KMS-11 (cell line): Measurements from ENCODE around the gene KITLG.

ENCODE experiments used
- H2AFZ ChIP-seq: fragments of 200-600 bp; sonication (generic); 2 replicates; pipeline ENCODE4 v1.6.1; 2016; ENCODE audit warnings: antibody characterized with exemption, mixed run types, low read depth
- H3K27ac ChIP-seq: fragments of 200-600 bp; sonication (generic); 2 replicates; pipeline ENCODE4 v1.6.1; 2016; ENCODE audit warnings: mild to moderate bottlenecking, mixed run types
- H3K27me3 ChIP-seq: fragments of 200-600 bp; sonication (generic); 2 replicates; pipeline ENCODE4 v1.6.1; 2017; ENCODE audit warnings: mild to moderate bottlenecking, low read depth, mixed run types, moderate library complexity; ENCODE audit not compliant: insufficient read depth
- H3K36me3 ChIP-seq: fragments of 200-600 bp; sonication (generic); 2 replicates; pipeline ENCODE4 v1.6.1; 2017; ENCODE audit warnings: mild to moderate bottlenecking, mixed run types; ENCODE audit not compliant: insufficient read depth
- H3K4me1 ChIP-seq: fragments of 200-600 bp; sonication (generic); 2 replicates; pipeline ENCODE4 v1.6.1; 2016; ENCODE audit warnings: mild to moderate bottlenecking, low read depth, mixed run types; ENCODE audit not compliant: poor library complexity, severe bottlenecking
- H3K4me2 ChIP-seq: fragments of 200-600 bp; sonication (generic); 2 replicates; pipeline ENCODE4 v1.7.0; 2016; ENCODE audit warnings: mild to moderate bottlenecking, mixed run types
- H3K4me3 ChIP-seq: fragments of 200-600 bp; sonication (generic); IDR thresholded peaks from 2 replicates; pipeline ENCODE4 v1.6.1; 2017; ENCODE audit warnings: low read depth, low read length, mixed read lengths; ENCODE audit not compliant: insufficient read depth
- H3K79me2 ChIP-seq: fragments of 200-600 bp; sonication (generic); 2 replicates; pipeline ENCODE4 v1.6.1; 2016; ENCODE audit warnings: low read depth, mixed run types; ENCODE audit not compliant: insufficient read depth
- H3K9ac ChIP-seq: fragments of 200-600 bp; sonication (generic); 2 replicates; pipeline ENCODE4 v1.6.1; 2016; ENCODE audit warnings: mild to moderate bottlenecking, mixed run types
- H4K20me1 ChIP-seq: fragments of 200-600 bp; sonication (generic); 2 replicates; pipeline ENCODE4 v1.6.1; 2016; ENCODE audit warnings: mild to moderate bottlenecking, mixed run types; ENCODE audit not compliant: insufficient read depth
- CTCF ChIP-seq: fragments of 200-600 bp; sonication (generic); conservative IDR thresholded peaks from 2 replicates; pipeline ENCODE4 v1.6.1; 2017; ENCODE audit warnings: low read depth, mild to moderate bottlenecking, antibody characterized with exemption, low read length, moderate library complexity, mixed read lengths

The KITLG gene

GRCh38 chr12:88522961-88523360, 57.3 kb downstream of the KITLG start:
- H3K4me3 ChIP-seq = no peak overlapping the region
- no peak for TF ChIP-seq CTCF
- no peak overlapping the region for H3K27ac ChIP-seq
- no peak overlapping the region for H3K9ac ChIP-seq
- no peaks in the 10 kb centered on the region for H3K36me3 ChIP-seq
- H3K4me2 ChIP-seq = no peak overlapping the region
- H2AFZ ChIP-seq = no peak overlapping the region
- no peaks in the 10 kb centered on the region for H4K20me1 ChIP-seq
- no peaks in the 10 kb centered on the region for H3K4me1 ChIP-seq
- no peaks in the 10 kb centered on the region for H3K79me2 ChIP-seq
- no peaks in the 10 kb centered on the region for H3K27me3 ChIP-seq

- H3K27me3 ChIP-seq = no peaks in the 10 kb centered on the region
- no peak overlapping the region for H3K4me2 ChIP-seq
- H3K4me1 ChIP-seq = no peaks in the 10 kb centered on the region
- no peaks in the 10 kb centered on the region for H3K79me2 ChIP-seq
- no peaks in the 10 kb centered on the region for H4K20me1 ChIP-seq
- no peak overlapping the region for H3K4me3 ChIP-seq
- H3K9ac ChIP-seq = no peak overlapping the region
- H3K27ac ChIP-seq = no peak overlapping the region
- H2AFZ ChIP-seq = no peak overlapping the region
- no peaks in the 10 kb centered on the region for H3K36me3 ChIP-seq
- no peak for TF ChIP-seq CTCF
Measured at GRCh38 chr12:88520436-88520820, 59.8 kb downstream of the KITLG start.

DNA sequence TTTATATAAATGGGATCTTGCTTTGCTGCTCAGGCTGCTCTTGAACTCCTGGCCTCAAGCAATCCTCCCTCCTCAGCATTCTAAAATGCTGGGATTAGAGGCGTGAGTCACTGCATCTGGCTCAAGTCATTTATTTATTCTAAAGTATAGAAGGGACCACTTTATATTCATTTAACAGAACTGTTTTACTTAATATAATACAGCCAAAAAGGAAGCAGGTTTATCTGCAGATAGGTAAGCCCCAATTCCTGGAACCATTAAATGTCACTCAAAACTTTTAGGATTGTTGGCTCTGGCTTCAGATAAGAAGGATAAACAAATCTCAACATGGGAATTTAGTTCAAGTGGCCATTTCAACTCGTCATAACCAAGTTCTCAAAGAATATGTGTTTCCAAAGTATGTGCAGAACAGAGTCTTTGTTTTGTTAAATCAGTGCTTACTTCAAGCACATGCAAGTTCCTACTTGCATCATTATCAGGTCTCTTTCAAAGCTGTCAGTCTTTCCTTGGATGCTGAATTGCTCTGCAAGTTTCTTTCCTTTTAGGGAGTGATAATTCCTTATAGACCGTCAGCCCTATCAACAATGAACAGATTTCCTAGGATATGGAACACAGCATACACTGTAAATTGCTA, 60.4 kb downstream of the KITLG start:
- H3K4me1 ChIP-seq = no peaks in the 10 kb centered on the region
- H3K36me3 ChIP-seq = no peaks in the 10 kb centered on the region
- H3K4me2 ChIP-seq = no peak overlapping the region
- no peak for TF ChIP-seq CTCF
- H3K4me3 ChIP-seq = no peak overlapping the region
- H4K20me1 ChIP-seq = no peaks in the 10 kb centered on the region
- no peak overlapping the region for H2AFZ ChIP-seq
- H3K79me2 ChIP-seq = no peaks in the 10 kb centered on the region
- H3K27ac ChIP-seq = no peak overlapping the region
- no peak overlapping the region for H3K9ac ChIP-seq
- H3K27me3 ChIP-seq = no peaks in the 10 kb centered on the region

DNA sequence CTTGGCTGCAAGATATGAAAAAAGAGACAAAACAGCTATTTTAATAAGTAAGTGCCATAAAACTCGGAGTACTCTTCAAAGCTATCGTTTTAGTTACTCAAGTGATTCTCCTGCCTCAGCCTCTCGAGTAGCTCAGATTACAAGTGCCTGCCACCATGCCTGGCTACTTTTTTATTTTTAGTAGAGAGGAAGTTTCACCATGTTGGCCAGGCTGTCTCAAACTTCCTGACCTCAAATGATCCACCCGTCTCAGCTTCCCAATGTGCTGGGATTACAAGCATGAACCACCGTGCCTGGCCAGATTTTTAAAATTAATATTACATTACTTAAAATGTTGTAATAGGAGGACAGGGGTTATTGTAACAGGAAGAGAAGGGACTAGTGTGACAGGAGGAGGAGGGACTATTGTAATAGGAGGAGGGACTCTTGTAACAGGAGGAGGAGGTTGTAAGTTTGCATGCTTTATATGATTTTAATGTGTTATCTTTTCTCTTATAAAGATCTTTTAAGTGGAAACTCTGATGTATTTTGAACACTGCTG, 61.3 kb downstream of the KITLG start:
- no peak for TF ChIP-seq CTCF
- no peaks in the 10 kb centered on the region for H3K4me1 ChIP-seq
- H3K4me3 ChIP-seq = no peak overlapping the region
- H3K27me3 ChIP-seq = no peaks in the 10 kb centered on the region
- H3K79me2 ChIP-seq = no peaks in the 10 kb centered on the region
- no peak overlapping the region for H3K9ac ChIP-seq
- H3K27ac ChIP-seq = no peak overlapping the region
- no peak overlapping the region for H3K4me2 ChIP-seq
- H2AFZ ChIP-seq = no peak overlapping the region
- no peaks in the 10 kb centered on the region for H3K36me3 ChIP-seq
- no peaks in the 10 kb centered on the region for H4K20me1 ChIP-seq
